Smooth muscle cell (in vitro differentiated cells): Measurements from ENCODE around the gene PTCHD4. TPM values are rescaled to one million over a fixed set of nuclear protein-coding genes. Genes with fewer than 3 reads are reported as not detected.

Experiments
- DNase-seq: peaks from one replicate; lab custom pipeline; 2025; ENCODE audit not compliant: unreplicated experiment; lab: John Stamatoyannopoulos, UW
- H2AFZ ChIP-seq: fragments of 200-600 bp; sonication (generic); 2 replicates; pipeline ENCODE4 v1.6.0; 2016; ENCODE audit warnings: antibody characterized with exemption, low read depth, mild to moderate bottlenecking
- H3F3A ChIP-seq: fragments of 200-600 bp; sonication (generic); 2 replicates; pipeline ENCODE4 v1.6.0; 2017; ENCODE audit warnings: antibody characterized with exemption, low read depth
- H3K27ac ChIP-seq: fragments of 200-600 bp; sonication (generic); 2 replicates; pipeline ENCODE4 v1.5.1; 2016; ENCODE audit warnings: low read depth, mild to moderate bottlenecking
- H3K27me3 ChIP-seq: fragments of 200-600 bp; sonication (generic); 2 replicates; pipeline ENCODE4 v1.6.1; 2016; ENCODE audit warnings: low read depth, mild to moderate bottlenecking
- H3K36me3 ChIP-seq: fragments of 200-600 bp; sonication (generic); 2 replicates; pipeline ENCODE4 v1.5.1; 2016; ENCODE audit warnings: low read depth
- H3K4me1 ChIP-seq: fragments of 200-600 bp; sonication (generic); 2 replicates; pipeline ENCODE4 v1.5.1; 2016; ENCODE audit warnings: low read depth
- H3K4me2 ChIP-seq: fragments of 200-600 bp; sonication (generic); 2 replicates; pipeline ENCODE4 v1.6.0; 2016; ENCODE audit warnings: mild to moderate bottlenecking
- H3K4me3 ChIP-seq: fragments of 200-600 bp; sonication (generic); 2 replicates; pipeline ENCODE4 v1.5.1; 2016; ENCODE audit warnings: mild to moderate bottlenecking
- H3K79me2 ChIP-seq: fragments of 200-600 bp; sonication (generic); 2 replicates; pipeline ENCODE4 v1.6.0; 2016; ENCODE audit warnings: low read depth, mild to moderate bottlenecking
- H3K9ac ChIP-seq: fragments of 200-600 bp; sonication (generic); 2 replicates; pipeline ENCODE4 v1.6.0; 2016; ENCODE audit warnings: low read depth
- H3K9me3 ChIP-seq: fragments of 200-600 bp; sonication (generic); replicated peaks from 2 replicates; pipeline ENCODE4 v1.5.1; 2016; ENCODE audit warnings: low read depth
- H4K20me1 ChIP-seq: fragments of 200-600 bp; sonication (generic); 2 replicates; pipeline ENCODE4 v1.6.0; 2016; ENCODE audit warnings: low read depth
- CTCF ChIP-seq: fragments of 200-600 bp; sonication (generic); IDR thresholded peaks from 2 replicates; pipeline ENCODE4 v1.5.1; 2017; ENCODE audit warnings: borderline replicate concordance, mild to moderate bottlenecking, antibody characterized with exemption; ENCODE audit not compliant: insufficient read depth, poor library complexity, severe bottlenecking
- whole genome bisulfite sequencing: methylation state at CpG from one replicate; pipeline ENCODE4 v1.1.7; 2016; ENCODE audit warnings: low lambda C conversion rate; 5-methylcytosine and 5-hydroxymethylcytosine counted together
- polyA plus RNA-seq: library from polyadenylated mRNA; unstranded; fragments of >200 nt; fragmentation: Nextera tagmentation; extraction: Ambion mirVana; gene quantifications from 2 replicates; pipeline ENCODE4 v1.2.1, GENCODE V29; 2016
- total RNA-seq: library from RNA; depleted of rRNA; stranded (reverse); fragments of >200 nt; gene quantifications from 2 replicates; pipeline ENCODE4 v1.2.3, GENCODE V29; 2014

The PTCHD4 gene
- total and polyA plus RNA-seq, 2 experiments from 2014 or later = 5.7 to 11.6 TPM

DNA sequence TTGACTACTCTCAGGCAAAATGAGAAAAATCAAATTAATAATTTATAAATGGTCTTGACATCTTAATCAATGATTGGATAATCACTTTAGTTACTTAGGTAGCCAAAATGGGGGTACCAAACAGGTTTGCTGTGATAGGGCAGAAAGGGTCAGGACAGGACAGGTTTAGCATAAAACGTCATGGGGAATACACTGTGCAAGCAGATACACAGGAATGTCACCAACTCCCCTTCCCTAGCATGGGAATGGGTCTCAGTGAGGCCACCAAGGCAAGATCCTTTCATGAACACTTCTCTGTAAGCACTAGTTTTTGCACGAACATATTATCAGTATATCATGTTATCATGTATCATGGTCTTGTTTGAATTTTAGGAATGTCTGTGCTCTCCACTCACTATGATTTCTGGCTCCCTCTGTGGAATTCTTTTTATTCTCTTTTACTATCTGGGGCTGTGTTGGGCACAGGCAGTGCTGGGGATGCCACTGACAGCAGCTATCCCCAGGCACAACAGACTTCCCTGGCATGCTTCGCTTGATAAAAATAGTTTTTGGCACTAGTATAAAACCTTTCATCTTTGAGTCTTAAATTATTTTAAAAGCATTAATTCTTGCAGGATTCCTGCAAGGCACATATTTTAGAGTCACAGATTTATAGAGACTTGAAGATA is 18.3 kb downstream of the PTCHD4 start:
- Histone ChIP-seq H3K4me1 (no peaks in the 10 kb centered on the region), H3K36me3 (no peaks in the 10 kb centered on the region), H3K9me3 (no peaks in the 10 kb centered on the region), H3K4me3 (no peak overlapping the region), H4K20me1 (peaks cover 97% of the 10 kb centered on the region), H3K27ac (no peak overlapping the region), H3K4me2 (no peak overlapping the region), H3K27me3 (no peaks in the 10 kb centered on the region), H2AFZ (no peak overlapping the region), H3F3A (no peaks in the 10 kb centered on the region), H3K79me2 (peaks cover 11% of the 10 kb centered on the region), H3K9ac (no peak overlapping the region)
- no peak for TF ChIP-seq CTCF
- 80% methylated on average over 3 of the region's 3 CpGs for WGBS
- DNase-seq = no peak

- Histone ChIP-seq H3K9me3 (no peaks in the 10 kb centered on the region), H3F3A (no peaks in the 10 kb centered on the region), H3K4me1 (no peaks in the 10 kb centered on the region), H3K4me3 (no peak overlapping the region), H3K36me3 (no peaks in the 10 kb centered on the region), H2AFZ (no peak overlapping the region), H3K79me2 (peaks cover 5% of the 10 kb centered on the region), H3K9ac (no peak overlapping the region), H3K4me2 (no peak overlapping the region), H3K27ac (no peak overlapping the region), H3K27me3 (no peaks in the 10 kb centered on the region), H4K20me1 (peaks cover 96% of the 10 kb centered on the region)
- 90% methylated on average over 4 of the region's 4 CpGs for WGBS
- TF ChIP-seq CTCF = no peak
- no peak for DNase-seq
Measured at GRCh38 chr6:48090546-48090945, 20.5 kb downstream of the PTCHD4 start.

DNA sequence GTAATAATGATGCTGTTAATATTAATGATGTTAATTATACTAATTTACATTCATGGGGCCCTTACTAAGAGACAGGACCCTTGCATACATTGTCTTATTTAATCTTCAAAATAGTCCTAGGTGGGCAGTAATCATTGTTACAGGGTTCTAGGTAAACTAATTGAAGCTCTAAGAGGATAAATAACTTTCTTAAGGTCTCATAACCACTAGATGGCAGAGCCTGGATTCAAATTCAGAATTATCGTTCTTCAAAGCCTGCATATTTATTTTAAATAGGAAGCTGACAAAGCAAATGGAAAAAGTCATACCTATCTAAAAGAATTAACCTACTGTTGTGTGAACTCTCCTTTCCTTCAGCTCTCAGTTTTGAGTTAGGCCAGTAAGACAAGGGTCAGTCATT is 23.5 kb downstream of the PTCHD4 start:
- Histone ChIP-seq H3K27ac (no peak overlapping the region), H3K4me3 (no peak overlapping the region), H3K27me3 (no peaks in the 10 kb centered on the region), H3K9me3 (no peaks in the 10 kb centered on the region), H4K20me1 (peaks cover 88% of the 10 kb centered on the region), H2AFZ (no peak overlapping the region), H3K4me1 (no peaks in the 10 kb centered on the region), H3K36me3 (no peaks in the 10 kb centered on the region), H3K9ac (no peak overlapping the region), H3F3A (no peaks in the 10 kb centered on the region), H3K79me2 (peaks cover 5% of the 10 kb centered on the region), H3K4me2 (no peak overlapping the region)
- peak; percentile 32 for TF ChIP-seq CTCF
- no peak for DNase-seq
- WGBS = 72% methylated on average over 1 of the region's 1 CpG

- no peak overlapping the region for H3K9ac ChIP-seq
- H3K36me3 ChIP-seq = no peaks in the 10 kb centered on the region
- H3K4me2 ChIP-seq = no peak overlapping the region
- no peaks in the 10 kb centered on the region for H3F3A ChIP-seq
- H4K20me1 ChIP-seq = peaks cover 86% of the 10 kb centered on the region
- H3K9me3 ChIP-seq = no peaks in the 10 kb centered on the region
- H3K79me2 ChIP-seq = peaks cover 5% of the 10 kb centered on the region
- TF ChIP-seq CTCF = peak; percentile 11
- no peak overlapping the region for H3K4me3 ChIP-seq
- no peak overlapping the region for H2AFZ ChIP-seq
- DNase-seq = no peak
- 94% methylated on average over 1 of the region's 1 CpG for WGBS
- peaks cover under 1% of the 10 kb centered on the region for H3K4me1 ChIP-seq
- no peaks in the 10 kb centered on the region for H3K27me3 ChIP-seq
- H3K27ac ChIP-seq = no peak overlapping the region
Measured at GRCh38 chr6:48086187-48086586, 24.8 kb downstream of the PTCHD4 start.
